Liver (tissue), 9 donors: ENCODE measurements around the gene PSMG1. TPM values are rescaled to one million over a fixed set of nuclear protein-coding genes. Genes with fewer than 3 reads are reported as not detected.

Experiments
- DNase-seq: peaks from one replicate; pipeline ENCODE4 v3.0.0-alpha.2; 2017; ENCODE audit warnings: low spot score
- H3K27ac ChIP-seq, 2 donors: one replicate each; pipeline ENCODE4 v1.7.0; 2013; ENCODE audit warnings: inconsistent platforms in 2 of 2, low read length in 2 of 2, control low read depth in 1 of 2, low read depth in 1 of 2, mild to moderate bottlenecking in 1 of 2
- H3K27me3 ChIP-seq, 4 donors: one replicate each; pipeline versions ENCODE4 v1.6.1 to v1.7.0; 2013; ENCODE audit warnings: low read length in 3 of 4, inconsistent platforms in 1 of 4, mild to moderate bottlenecking in 1 of 4, moderate library complexity in 1 of 4; ENCODE audit not compliant: control insufficient read depth in 4 of 4, insufficient read depth in 4 of 4
- H3K36me3 ChIP-seq, 4 donors: one replicate each; pipeline versions ENCODE4 v1.6.1 to v1.7.0; 2013; ENCODE audit warnings: low read length in 3 of 4, mild to moderate bottlenecking in 3 of 4, low read depth in 1 of 4, moderate library complexity in 1 of 4; ENCODE audit not compliant: control insufficient read depth in 4 of 4, insufficient read depth in 3 of 4
- H3K4me1 ChIP-seq, 4 donors: one replicate each; pipeline versions ENCODE4 v1.6.1 to v1.7.0; 2013; ENCODE audit warnings: low read length in 3 of 4, mild to moderate bottlenecking in 3 of 4, moderate library complexity in 1 of 4; ENCODE audit not compliant: control insufficient read depth in 4 of 4, insufficient read depth in 4 of 4
- H3K4me3 ChIP-seq, 3 donors: one replicate each; pipeline versions ENCODE4 v1.6.1 to v1.7.0; 2013; ENCODE audit warnings: low read length in 3 of 3, control low read depth in 1 of 3, low read depth in 1 of 3, mild to moderate bottlenecking in 1 of 3
- H3K9ac ChIP-seq, 2 donors: one replicate each; pipeline ENCODE4 v1.7.0; 2013; ENCODE audit warnings: low read length in 2 of 2, mild to moderate bottlenecking in 2 of 2, moderate library complexity in 2 of 2, control low read depth in 1 of 2, low read depth in 1 of 2
- H3K9me3 ChIP-seq, 4 donors: one replicate each; pipeline versions ENCODE4 v1.6.1 to v1.7.0; 2013; ENCODE audit warnings: low read length in 3 of 4; ENCODE audit not compliant: control insufficient read depth in 4 of 4
- EGR1 ChIP-seq, 2 donors: IDR thresholded peaks; 2 replicates each; pipeline ENCODE4 v1.6.1; 2016 to 2018; ENCODE audit warnings: antibody characterized with exemption in 2 of 2, low read depth in 2 of 2
- FOXA2 ChIP-seq: IDR thresholded peaks from 2 replicates; pipeline ENCODE4 v1.6.1; 2016; ENCODE audit warnings: antibody characterized with exemption
- GABPA ChIP-seq, 2 donors: IDR thresholded peaks in 1 of 2; conservative IDR thresholded peaks in 1 of 2; 2 replicates each; pipeline ENCODE4 v1.6.1; 2016; ENCODE audit warnings: antibody characterized with exemption in 2 of 2, mild to moderate bottlenecking in 1 of 2, moderate library complexity in 1 of 2
- HNF4A ChIP-seq, 2 donors: conservative IDR thresholded peaks; 2 replicates each; pipeline ENCODE4 v1.6.1; 2016; ENCODE audit warnings: antibody characterized with exemption in 2 of 2, mild to moderate bottlenecking in 2 of 2
- NR2F2 ChIP-seq: IDR thresholded peaks from 2 replicates; pipeline ENCODE4 v1.6.1; 2016; ENCODE audit warnings: antibody characterized with exemption
- RAD21 ChIP-seq, 2 donors: IDR thresholded peaks; 2 replicates each; pipeline ENCODE4 v1.6.1; 2016; ENCODE audit warnings: antibody characterized with exemption in 2 of 2, mild to moderate bottlenecking in 2 of 2
- RXRA ChIP-seq, 2 donors: IDR thresholded peaks; 2 replicates each; pipeline ENCODE4 v1.6.1; 2017 to 2018; ENCODE audit warnings: antibody characterized with exemption in 2 of 2, mild to moderate bottlenecking in 1 of 2
- TAF1 ChIP-seq: conservative IDR thresholded peaks from 2 replicates; pipeline ENCODE4 v1.6.1; 2016; ENCODE audit warnings: antibody characterized with exemption, mild to moderate bottlenecking
- YY1 ChIP-seq: IDR thresholded peaks from 2 replicates; pipeline ENCODE4 v1.6.1; 2016; ENCODE audit warnings: antibody characterized with exemption, mild to moderate bottlenecking
- WGBS: extraction: QIAGEN DNeasy Blood & Tissue Kit; methylation state at CpG from one replicate; pipeline ENCODE4 v1.1.7; 2013; 5-methylcytosine and 5-hydroxymethylcytosine counted together
- polyA plus RNA-seq, 2 donors: library from polyadenylated mRNA; stranded (reverse) in 1 of 2; unstranded in 1 of 2; fragments of 200-250 nt in 1 of 2; fragments of >200 nt in 1 of 2; fragmentation: Nextera tagmentation in 1 of 2; extraction: Ambion mirVana in 1 of 2; gene quantifications; one replicate each; pipeline versions ENCODE4 v1.2.1 to v1.2.3, GENCODE V29; 2013 to 2015
- total RNA-seq, 2 donors: library from RNA; depleted of rRNA; stranded (reverse); fragments of >200 nt; gene quantifications; one replicate each; pipeline ENCODE4 v1.2.3, GENCODE V29; 2014
- TF ChIP-seq, protein P1 (sequence below): fragments of 150-350 bp; IDR thresholded peaks from 2 replicates; pipeline ENCODE4 v1.5.1; 2017; ENCODE audit warnings: improper control_type of control experiment, low read depth, low read length; ENCODE audit not compliant: missing input control
- TF ChIP-seq, protein P2 (sequence below): IDR thresholded peaks from 2 replicates; pipeline ENCODE4 v1.6.1; 2016; ENCODE audit warnings: antibody characterized with exemption
- TF ChIP-seq, protein P3 (sequence below): IDR thresholded peaks from 2 replicates; pipeline ENCODE4 v1.6.1; 2016; ENCODE audit warnings: antibody characterized with exemption
- TF ChIP-seq, protein P4 (sequence below): IDR thresholded peaks from 2 replicates; pipeline ENCODE4 v1.6.1; 2016; ENCODE audit warnings: antibody characterized with exemption, mild to moderate bottlenecking
- TF ChIP-seq, protein P5 (sequence below): IDR thresholded peaks from 2 replicates; pipeline ENCODE4 v1.6.1; 2016; ENCODE audit warnings: antibody characterized with exemption
- donor health status: healthy.
- donor health status: healthy.
- donor health status: healthy.
- donor health status: healthy.
- donor health status: healthy.

Gene PSMG1
- total and polyA plus RNA-seq, 4 donors = 23.9 to 32.3 (median 30.7) TPM

DNA sequence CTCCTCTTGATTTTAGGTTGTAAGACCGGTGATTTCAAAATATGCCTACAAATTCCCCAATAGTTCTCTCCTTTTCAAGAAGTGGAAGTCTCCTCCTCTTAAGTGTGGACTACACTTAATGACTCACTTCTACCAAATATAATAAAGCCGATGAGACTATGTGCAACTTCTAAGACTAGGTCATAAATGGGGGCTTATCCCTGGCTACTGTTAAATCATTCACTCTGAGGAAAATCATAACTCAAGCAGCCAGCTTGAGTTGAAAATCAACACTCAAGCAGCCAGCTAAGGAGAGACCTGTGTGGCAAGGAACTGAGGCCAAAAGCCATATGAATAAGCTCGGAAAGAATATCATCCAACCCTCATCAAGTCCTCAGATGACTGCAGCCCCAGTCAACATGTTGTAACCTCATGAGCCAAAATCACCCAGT is 49.6 kb upstream of the PSMG1 start:
- H3K4me1 ChIP-seq = no peaks in the 10 kb centered on the region
- WGBS = 90% methylated on average over 3 of the region's 3 CpGs
- no peak for DNase-seq
- H3K4me3 ChIP-seq = no peak overlapping the region
- no peak overlapping the region for H3K9ac ChIP-seq
- no peak for TF ChIP-seq HNF4A (conservative IDR thresholded peaks at IDR 0.05)
- TF ChIP-seq, protein P1, sequence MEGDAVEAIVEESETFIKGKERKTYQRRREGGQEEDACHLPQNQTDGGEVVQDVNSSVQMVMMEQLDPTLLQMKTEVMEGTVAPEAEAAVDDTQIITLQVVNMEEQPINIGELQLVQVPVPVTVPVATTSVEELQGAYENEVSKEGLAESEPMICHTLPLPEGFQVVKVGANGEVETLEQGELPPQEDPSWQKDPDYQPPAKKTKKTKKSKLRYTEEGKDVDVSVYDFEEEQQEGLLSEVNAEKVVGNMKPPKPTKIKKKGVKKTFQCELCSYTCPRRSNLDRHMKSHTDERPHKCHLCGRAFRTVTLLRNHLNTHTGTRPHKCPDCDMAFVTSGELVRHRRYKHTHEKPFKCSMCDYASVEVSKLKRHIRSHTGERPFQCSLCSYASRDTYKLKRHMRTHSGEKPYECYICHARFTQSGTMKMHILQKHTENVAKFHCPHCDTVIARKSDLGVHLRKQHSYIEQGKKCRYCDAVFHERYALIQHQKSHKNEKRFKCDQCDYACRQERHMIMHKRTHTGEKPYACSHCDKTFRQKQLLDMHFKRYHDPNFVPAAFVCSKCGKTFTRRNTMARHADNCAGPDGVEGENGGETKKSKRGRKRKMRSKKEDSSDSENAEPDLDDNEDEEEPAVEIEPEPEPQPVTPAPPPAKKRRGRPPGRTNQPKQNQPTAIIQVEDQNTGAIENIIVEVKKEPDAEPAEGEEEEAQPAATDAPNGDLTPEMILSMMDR = no peak
- TF ChIP-seq TAF1 = no peak
- TF ChIP-seq YY1 = no peak
- H3K9me3 ChIP-seq = no peaks in the 10 kb centered on the region
- no peak overlapping the region for H3K27ac ChIP-seq
- H3K36me3 ChIP-seq = peaks cover 0 to 50% (median 31%) of the 10 kb centered on the region in 4 donors
- H3K27me3 ChIP-seq = no peaks in the 10 kb centered on the region

DNA sequence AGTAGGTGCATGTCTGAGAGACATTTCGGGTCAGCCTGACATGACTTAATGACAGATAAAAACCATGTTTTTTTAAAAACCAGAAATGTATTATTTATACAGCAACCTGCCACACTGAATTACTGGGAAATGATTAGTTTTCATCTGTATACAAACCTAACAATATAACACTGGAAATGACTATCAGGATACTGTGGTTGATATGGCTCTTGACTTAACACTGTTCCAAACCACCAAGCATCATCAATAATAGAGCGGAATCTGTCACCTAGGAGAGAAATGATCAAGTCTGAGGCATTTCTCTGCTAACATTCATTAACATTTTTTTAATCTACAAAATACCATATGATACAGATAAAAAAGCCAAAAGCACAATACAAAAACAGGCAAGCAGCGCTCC is 41.7 kb upstream of the PSMG1 start:
- no peak for DNase-seq
- Histone ChIP-seq H3K9me3 (no peaks in the 10 kb centered on the region), H3K4me3 (no peak overlapping the region), H3K27me3 (no peaks in the 10 kb centered on the region), H3K36me3 (peaks cover 3 to 38% (median 22%) of the 10 kb centered on the region in 4 donors), H3K4me1 (peaks cover 0 to 1% (median 0%) of the 10 kb centered on the region in 4 donors), H3K9ac (no peak overlapping the region), H3K27ac (no peak overlapping the region)
- no peak for TF ChIP-seq GABPA (IDR thresholded peaks at IDR 0.05 in 1 of 2, conservative IDR thresholded peaks at IDR 0.05 in 1 of 2)
- TF ChIP-seq, protein P2, sequence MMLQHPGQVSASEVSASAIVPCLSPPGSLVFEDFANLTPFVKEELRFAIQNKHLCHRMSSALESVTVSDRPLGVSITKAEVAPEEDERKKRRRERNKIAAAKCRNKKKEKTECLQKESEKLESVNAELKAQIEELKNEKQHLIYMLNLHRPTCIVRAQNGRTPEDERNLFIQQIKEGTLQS = no peak
- TF ChIP-seq, protein P3, sequence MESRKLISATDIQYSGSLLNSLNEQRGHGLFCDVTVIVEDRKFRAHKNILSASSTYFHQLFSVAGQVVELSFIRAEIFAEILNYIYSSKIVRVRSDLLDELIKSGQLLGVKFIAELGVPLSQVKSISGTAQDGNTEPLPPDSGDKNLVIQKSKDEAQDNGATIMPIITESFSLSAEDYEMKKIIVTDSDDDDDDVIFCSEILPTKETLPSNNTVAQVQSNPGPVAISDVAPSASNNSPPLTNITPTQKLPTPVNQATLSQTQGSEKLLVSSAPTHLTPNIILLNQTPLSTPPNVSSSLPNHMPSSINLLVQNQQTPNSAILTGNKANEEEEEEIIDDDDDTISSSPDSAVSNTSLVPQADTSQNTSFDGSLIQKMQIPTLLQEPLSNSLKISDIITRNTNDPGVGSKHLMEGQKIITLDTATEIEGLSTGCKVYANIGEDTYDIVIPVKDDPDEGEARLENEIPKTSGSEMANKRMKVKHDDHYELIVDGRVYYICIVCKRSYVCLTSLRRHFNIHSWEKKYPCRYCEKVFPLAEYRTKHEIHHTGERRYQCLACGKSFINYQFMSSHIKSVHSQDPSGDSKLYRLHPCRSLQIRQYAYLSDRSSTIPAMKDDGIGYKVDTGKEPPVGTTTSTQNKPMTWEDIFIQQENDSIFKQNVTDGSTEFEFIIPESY = no peak
- TF ChIP-seq, protein P4, sequence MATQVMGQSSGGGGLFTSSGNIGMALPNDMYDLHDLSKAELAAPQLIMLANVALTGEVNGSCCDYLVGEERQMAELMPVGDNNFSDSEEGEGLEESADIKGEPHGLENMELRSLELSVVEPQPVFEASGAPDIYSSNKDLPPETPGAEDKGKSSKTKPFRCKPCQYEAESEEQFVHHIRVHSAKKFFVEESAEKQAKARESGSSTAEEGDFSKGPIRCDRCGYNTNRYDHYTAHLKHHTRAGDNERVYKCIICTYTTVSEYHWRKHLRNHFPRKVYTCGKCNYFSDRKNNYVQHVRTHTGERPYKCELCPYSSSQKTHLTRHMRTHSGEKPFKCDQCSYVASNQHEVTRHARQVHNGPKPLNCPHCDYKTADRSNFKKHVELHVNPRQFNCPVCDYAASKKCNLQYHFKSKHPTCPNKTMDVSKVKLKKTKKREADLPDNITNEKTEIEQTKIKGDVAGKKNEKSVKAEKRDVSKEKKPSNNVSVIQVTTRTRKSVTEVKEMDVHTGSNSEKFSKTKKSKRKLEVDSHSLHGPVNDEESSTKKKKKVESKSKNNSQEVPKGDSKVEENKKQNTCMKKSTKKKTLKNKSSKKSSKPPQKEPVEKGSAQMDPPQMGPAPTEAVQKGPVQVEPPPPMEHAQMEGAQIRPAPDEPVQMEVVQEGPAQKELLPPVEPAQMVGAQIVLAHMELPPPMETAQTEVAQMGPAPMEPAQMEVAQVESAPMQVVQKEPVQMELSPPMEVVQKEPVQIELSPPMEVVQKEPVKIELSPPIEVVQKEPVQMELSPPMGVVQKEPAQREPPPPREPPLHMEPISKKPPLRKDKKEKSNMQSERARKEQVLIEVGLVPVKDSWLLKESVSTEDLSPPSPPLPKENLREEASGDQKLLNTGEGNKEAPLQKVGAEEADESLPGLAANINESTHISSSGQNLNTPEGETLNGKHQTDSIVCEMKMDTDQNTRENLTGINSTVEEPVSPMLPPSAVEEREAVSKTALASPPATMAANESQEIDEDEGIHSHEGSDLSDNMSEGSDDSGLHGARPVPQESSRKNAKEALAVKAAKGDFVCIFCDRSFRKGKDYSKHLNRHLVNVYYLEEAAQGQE = no peak
- TF ChIP-seq, protein P5, sequence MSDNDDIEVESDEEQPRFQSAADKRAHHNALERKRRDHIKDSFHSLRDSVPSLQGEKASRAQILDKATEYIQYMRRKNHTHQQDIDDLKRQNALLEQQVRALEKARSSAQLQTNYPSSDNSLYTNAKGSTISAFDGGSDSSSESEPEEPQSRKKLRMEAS = no peak
- no peak for TF ChIP-seq NR2F2
- TF ChIP-seq HNF4A (conservative IDR thresholded peaks at IDR 0.05) = no peak
- TF ChIP-seq FOXA2 = no peak
- no peak for TF ChIP-seq TAF1
- TF ChIP-seq RAD21 (IDR thresholded peaks at IDR 0.05) = no peak
- TF ChIP-seq EGR1 (IDR thresholded peaks at IDR 0.05; ENCODE audit: low read depth in 2 of 2) = no peak
- TF ChIP-seq, protein P1 = no peak
- TF ChIP-seq YY1 = no peak
- no peak for TF ChIP-seq RXRA (IDR thresholded peaks at IDR 0.05)
- WGBS = 97% methylated on average over 3 of the region's 3 CpGs
